T-helper 1 cell treated with Interleukin-12 subunit alpha and Interleukin-12 subunit beta and Interleukin-4 antibody, amounts not matched to agents 30 ng/mL and 1 ng/mL, for 36 hours (primary cell): ENCODE results near the gene WDR20. TPM values are rescaled to one million over a fixed set of nuclear protein-coding genes. Genes with fewer than 3 reads are reported as not detected.

ENCODE experiments used
- intact Hi-C: fragments of 100-400 bp; cut with micrococcal nuclease; formaldehyde crosslinking; loops from one replicate; pipeline ENCODE4 v1.15.1; 2024
- total RNA-seq: library from RNA; stranded (reverse); gene quantifications from 2 replicates; pipeline ENCODE4 v1.2.3, GENCODE V29; 2022

Gene WDR20
- total RNA-seq, 1 donor from 2014 or later = 39.8 TPM

GRCh38 chr14:102215576-102216250 lies 76.0 kb downstream of the WDR20 start:
- intact Hi-C loops = no loop called here

GRCh38 chr14:102217399-102217798 lies 77.7 kb downstream of the WDR20 start:
- intact Hi-C loops = no loop called here

DNA sequence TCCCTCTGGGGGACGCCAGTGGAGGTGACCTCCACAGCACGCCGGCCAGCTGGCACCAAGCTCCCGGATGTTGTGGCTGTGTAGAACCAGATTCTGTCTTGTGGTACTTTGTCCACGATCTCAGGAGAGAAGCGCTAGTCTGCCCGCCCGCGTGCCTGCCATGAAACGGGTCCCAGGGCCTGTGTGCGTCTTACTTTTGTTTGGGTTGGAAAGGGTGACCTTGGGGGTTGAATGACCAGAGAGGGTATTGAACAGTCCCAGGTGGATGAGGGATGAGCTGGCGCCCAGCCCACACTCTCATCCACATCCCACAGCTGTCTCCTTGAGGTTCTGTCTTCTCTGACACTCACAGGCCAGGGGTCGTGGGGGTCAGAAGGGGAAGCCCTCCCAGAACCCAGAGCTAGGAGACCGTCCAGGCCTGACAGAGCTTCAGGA lies 78.3 kb downstream of the WDR20 start:
- intact Hi-C loops = no loop called here

GRCh38 chr14:102218688-102219087 lies 79.0 kb downstream of the WDR20 start:
- intact Hi-C loops = no loop called here

- intact Hi-C loops = no loop called here
Measured at GRCh38 chr14:102219316-102219715, 79.6 kb downstream of the WDR20 start.

DNA sequence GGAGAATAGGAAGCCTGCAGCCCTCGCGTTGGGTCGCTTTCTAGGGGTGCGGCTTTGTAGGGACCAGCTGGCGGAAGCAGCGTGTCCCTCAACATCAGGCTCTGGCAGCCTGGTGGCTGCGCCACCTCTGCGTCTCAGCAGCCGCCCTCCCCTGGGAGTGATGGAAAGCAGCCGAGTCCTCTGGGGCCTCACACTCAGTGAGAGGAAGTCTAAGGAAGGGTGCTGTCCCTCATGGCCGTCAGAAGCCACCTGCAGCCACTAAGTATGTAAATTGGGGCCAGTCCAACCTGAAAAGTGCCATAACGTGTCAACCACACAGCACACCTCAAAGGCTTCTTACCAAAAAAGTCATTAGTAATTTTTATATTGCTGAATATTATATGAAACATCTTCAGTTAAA lies 80.3 kb downstream of the WDR20 start:
- intact Hi-C loops = no loop called here

DNA sequence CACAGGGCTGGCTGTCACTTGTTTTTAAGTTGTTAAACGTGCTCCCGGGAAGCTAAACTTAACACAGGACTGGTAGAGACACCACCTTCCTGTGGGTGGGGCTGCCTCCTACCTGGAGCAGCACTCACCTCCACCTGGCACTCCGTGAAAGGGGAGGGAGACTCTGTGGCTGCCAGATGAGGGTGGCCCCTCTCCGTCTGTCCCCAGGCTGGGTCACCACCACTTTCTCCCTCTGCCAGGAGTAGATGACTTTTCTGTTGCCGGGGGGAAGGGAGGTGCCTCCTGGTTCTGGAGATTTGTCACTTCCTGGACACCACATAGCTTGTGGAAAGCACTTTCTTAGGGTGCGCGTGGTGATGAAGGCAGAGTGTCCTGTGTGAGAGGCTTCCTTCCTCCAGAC lies 81.3 kb downstream of the WDR20 start:
- intact Hi-C loops = no loop called here

- intact Hi-C loops = no loop called here
Measured at GRCh38 chr14:102222009-102222575, 82.4 kb downstream of the WDR20 start.

GRCh38 chr14:102222751-102223150 lies 83.1 kb downstream of the WDR20 start:
- intact Hi-C loops = no loop called here

DNA sequence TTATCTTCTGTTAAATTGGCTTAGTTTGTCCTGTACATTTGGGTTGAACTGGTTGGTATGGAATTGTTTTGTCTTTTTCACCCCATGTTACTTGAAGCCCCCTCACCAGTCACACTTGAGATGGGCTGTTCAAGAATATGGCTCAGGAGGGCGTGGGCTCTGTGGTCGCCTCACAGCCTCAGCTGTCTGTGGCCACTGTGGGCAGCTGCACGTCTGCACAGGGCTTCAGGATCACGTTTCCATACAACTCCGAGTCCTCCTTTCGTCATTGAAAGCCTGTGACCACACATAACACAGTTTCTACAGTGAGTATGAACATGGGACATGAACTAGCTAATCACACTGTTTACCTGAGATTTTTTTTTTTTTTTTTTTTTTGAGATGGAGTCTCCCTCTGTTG lies 84.0 kb downstream of the WDR20 start:
- intact Hi-C loops = no loop called here

- intact Hi-C loops = no loop called here
Measured at GRCh38 chr14:102225386-102225785, 85.7 kb downstream of the WDR20 start.

GRCh38 chr14:102225936-102226335 lies 86.2 kb downstream of the WDR20 start:
- intact Hi-C loops = no loop called here

GRCh38 chr14:102226356-102227125 lies 86.8 kb downstream of the WDR20 start:
- intact Hi-C loops = no loop called here

- intact Hi-C loops = no loop called here
Measured at GRCh38 chr14:102227184-102227964, 87.7 kb downstream of the WDR20 start.

DNA sequence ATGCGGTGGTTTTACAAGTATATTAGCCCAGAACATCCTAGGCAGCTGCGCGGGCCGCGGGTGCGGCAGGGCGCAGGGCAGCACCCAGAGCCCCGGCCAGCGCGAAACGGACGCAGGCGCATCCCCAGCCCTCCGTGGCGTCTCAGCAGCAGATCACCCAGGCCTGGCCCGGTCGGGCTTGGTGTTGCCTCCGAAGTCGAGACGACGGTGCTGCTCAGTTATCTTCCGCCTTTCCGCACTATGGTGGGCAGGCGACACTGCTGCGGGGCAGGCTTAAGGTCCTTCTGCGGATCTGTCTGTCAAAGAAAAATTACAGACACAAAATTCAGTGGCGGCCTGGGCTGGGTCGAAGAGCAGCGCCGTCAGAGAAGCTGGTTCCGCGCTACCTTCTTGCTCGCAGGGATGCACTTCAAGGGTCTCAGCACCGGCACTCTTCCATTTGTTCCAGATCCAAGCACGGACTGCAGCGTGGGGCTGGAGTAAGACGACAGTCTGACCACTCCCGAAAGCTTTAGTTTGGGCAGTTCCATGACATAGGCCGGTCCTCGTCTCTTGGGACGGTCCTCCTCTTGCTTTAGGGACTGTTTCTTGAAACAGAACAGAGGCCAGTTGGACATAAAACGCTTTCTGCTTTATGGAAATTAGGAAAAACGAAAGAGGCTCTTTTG lies 89.5 kb downstream of the WDR20 start:
- intact Hi-C loops = no loop called here

- intact Hi-C loops = no loop called here
Measured at GRCh38 chr14:102229739-102230092, 90.0 kb downstream of the WDR20 start.

DNA sequence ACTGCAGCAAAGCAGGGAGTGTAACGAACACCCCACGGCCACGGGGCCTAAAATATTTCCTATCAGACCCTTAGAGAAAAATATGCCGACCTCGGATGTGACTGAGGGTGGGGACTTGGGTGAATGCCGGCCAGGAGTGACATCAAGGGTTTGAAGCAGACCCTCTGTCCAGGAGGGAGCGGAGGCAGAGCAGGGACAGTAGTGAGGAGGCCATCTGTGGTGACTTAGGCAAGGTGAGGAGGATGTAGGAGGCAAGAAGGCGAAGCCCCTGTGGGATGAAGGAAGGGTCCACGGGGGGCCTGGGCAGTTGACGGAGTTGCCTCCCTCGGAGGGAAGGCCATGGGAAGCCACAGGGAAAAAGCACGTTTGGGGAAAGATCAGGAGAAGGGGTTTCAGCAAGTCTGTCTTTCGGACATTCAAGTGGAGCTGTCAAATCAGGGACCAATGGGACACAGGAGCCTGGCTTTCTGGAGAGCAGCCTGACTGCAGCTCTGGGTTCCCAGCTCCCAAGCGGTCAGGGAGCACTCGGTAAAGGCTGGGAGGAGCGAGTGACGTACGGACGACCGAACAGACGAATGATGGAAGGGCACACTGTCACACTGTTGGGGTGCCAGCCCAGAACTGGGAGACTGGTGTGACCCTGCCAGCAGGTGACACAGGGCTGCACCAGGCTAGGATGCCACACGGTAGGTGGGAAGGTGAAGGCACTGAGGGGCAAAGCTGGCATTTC lies 90.9 kb downstream of the WDR20 start:
- intact Hi-C loops = no loop called here

- intact Hi-C loops = no loop called here
Measured at GRCh38 chr14:102231476-102232347, 92.0 kb downstream of the WDR20 start.

DNA sequence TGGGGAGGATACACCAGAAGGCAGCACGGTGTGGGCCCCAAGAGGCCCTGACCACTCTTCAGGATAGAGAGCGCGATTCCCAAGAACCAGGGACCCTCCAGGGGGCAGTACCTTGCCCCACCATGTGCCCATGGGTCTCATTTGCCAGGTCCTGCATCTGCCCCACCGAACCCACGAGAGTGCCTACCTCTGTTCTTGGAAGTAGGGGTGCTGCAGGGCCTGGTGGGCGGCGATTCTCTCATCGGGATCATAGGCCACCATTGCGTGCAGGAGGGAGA lies 92.6 kb downstream of the WDR20 start:
- intact Hi-C loops = no loop called here

GRCh38 chr14:102233081-102233480 lies 93.4 kb downstream of the WDR20 start:
- intact Hi-C loops = no loop called here
